PC-9 (cell line): ENCODE data around the gene WSCD1. TPM values are rescaled to one million over a fixed set of nuclear protein-coding genes. Genes with fewer than 3 reads are reported as not detected.

Source experiments
- BruUV-seq: library from RNA; stranded (reverse); fragments of 400-500 nt; replicated peaks from 2 replicates; lab custom pipeline; 2021; lab: Mats Ljungman, UMichigan
- CTCF ChIA-PET: fragments of 300-600 bp; sonication (Branson Sonifier 250); formaldehyde crosslinking; loops from one replicate; lab custom pipeline; 2022; ENCODE audit warnings: antibody characterized with exemption; lab: Charles Lee
- POLR2A ChIA-PET: fragments of 300-600 bp; sonication (Branson Sonifier 250); formaldehyde crosslinking; loops from one replicate; lab custom pipeline; 2022; ENCODE audit warnings: antibody characterized with exemption; ENCODE audit not compliant: unreplicated experiment; lab: Charles Lee
- DNase-seq, 2 experiments: peaks; one replicate each; pipeline versions ENCODE4 v3.0.0 to v3.0.0-alpha.2; 2015 to 2022; ENCODE audit warnings: mixed read lengths in 1 of 2
- H2AFZ ChIP-seq: fragments of 200-600 bp; sonication (generic); 2 replicates; pipeline ENCODE4 v1.8.1; 2017; ENCODE audit warnings: antibody characterized with exemption
- H3F3A ChIP-seq: fragments of 200-600 bp; sonication (generic); 2 replicates; pipeline ENCODE4 v1.8.1; 2017; ENCODE audit warnings: antibody characterized with exemption, mild to moderate bottlenecking, low read depth; ENCODE audit not compliant: insufficient read depth
- H3K27ac ChIP-seq: fragments of 200-600 bp; sonication (generic); 2 replicates; pipeline ENCODE4 v1.6.1; 2016; ENCODE audit warnings: mixed run types
- H3K27me3 ChIP-seq: fragments of 200-600 bp; sonication (generic); 2 replicates; pipeline ENCODE4 v1.6.1; 2016; ENCODE audit warnings: low read depth, mixed run types; ENCODE audit not compliant: insufficient read depth
- H3K36me3 ChIP-seq: fragments of 200-600 bp; sonication (generic); 2 replicates; pipeline ENCODE4 v1.6.1; 2016; ENCODE audit warnings: low read depth, mixed run types
- H3K4me1 ChIP-seq: fragments of 200-600 bp; sonication (generic); replicated peaks from 2 replicates; pipeline ENCODE4 v1.6.1; 2016; ENCODE audit warnings: mixed run types; ENCODE audit not compliant: insufficient read depth
- H3K4me2 ChIP-seq: fragments of 200-600 bp; sonication (generic); 2 replicates; pipeline ENCODE4 v1.6.1; 2017; ENCODE audit warnings: mixed run types
- H3K4me3 ChIP-seq: fragments of 200-600 bp; sonication (generic); 2 replicates; pipeline ENCODE4 v1.6.1; 2016; ENCODE audit warnings: mixed run types
- H3K79me2 ChIP-seq: fragments of 200-600 bp; sonication (generic); 2 replicates; pipeline ENCODE4 v1.6.1; 2017; ENCODE audit warnings: low read depth, mixed run types
- H3K9me2 ChIP-seq: fragments of 200-600 bp; sonication (generic); 2 replicates; pipeline ENCODE4 v1.8.1; 2017; ENCODE audit warnings: mild to moderate bottlenecking; ENCODE audit not compliant: insufficient read depth
- H3K9me3 ChIP-seq: fragments of 200-600 bp; sonication (generic); 2 replicates; pipeline ENCODE4 v1.8.1; 2016; ENCODE audit warnings: low read depth; ENCODE audit not compliant: insufficient read depth
- H4K20me1 ChIP-seq: fragments of 200-600 bp; sonication (generic); 2 replicates; pipeline ENCODE4 v1.8.1; 2017; ENCODE audit not compliant: insufficient read depth
- CTCF ChIP-seq: fragments of 200-600 bp; sonication (generic); conservative IDR thresholded peaks from 2 replicates; pipeline ENCODE4 v1.6.1; 2017; ENCODE audit warnings: mixed run types, antibody characterized with exemption, mild to moderate bottlenecking, moderate library complexity
- EZH2 ChIP-seq: fragments of 200-600 bp; sonication (generic); IDR thresholded peaks from 2 replicates; pipeline ENCODE4 v1.8.0; 2017; ENCODE audit warnings: antibody characterized with exemption, low read depth
- intact Hi-C: fragments of 100-400 bp; cut with micrococcal nuclease; formaldehyde crosslinking; loops from one replicate; pipeline ENCODE4 v1.10.0; 2022; ENCODE audit not compliant: unreplicated experiment
- total RNA-seq: library from RNA; stranded (reverse); gene quantifications from 2 replicates; pipeline ENCODE4 v1.2.3, GENCODE V29; 2021

The WSCD1 gene
- total RNA-seq, 1 experiment from 2014 or later = not detected

DNA sequence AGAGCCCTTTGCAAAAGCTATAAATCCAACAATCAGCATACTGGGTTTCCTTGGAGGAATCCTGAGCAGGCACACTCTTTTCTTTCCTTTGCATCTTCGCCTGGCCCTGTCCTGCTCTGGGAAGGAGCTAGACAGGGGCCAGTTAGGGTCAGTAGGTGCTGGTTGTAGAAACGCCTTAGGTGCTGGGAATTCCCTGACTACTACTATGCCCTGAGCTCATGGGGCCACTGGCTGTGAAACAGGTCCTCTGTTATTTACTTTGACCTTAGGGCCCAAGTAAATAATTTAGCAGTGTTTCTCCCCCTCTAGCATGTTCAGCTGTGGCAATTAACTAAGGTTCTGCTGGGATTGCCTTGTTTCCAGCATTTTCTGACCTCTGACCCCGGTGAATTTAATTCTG, 15.8 kb upstream of the WSCD1 start:
- H3K36me3 ChIP-seq = no peaks in the 10 kb centered on the region
- H3K4me1 ChIP-seq = no peaks in the 10 kb centered on the region
- H3K4me2 ChIP-seq = no peak overlapping the region
- H3K9me2 ChIP-seq = no peaks in the 10 kb centered on the region
- H3F3A ChIP-seq = no peaks in the 10 kb centered on the region
- ChIA-PET POLR2A (no interaction called here), CTCF (interaction anchor here (0.6 kb wide), 1 partner anchor 814 kb away, joined by 4 read pairs; no protein-coding TSS in a partner anchor)
- peaks cover 93% of the 10 kb centered on the region for H3K27me3 ChIP-seq
- H4K20me1 ChIP-seq = no peaks in the 10 kb centered on the region
- no peak overlapping the region for H2AFZ ChIP-seq
- H3K9me3 ChIP-seq = no peaks in the 10 kb centered on the region
- H3K79me2 ChIP-seq = no peaks in the 10 kb centered on the region
- BruUV-seq = no TSS peak
- no peak for DNase-seq
- H3K4me3 ChIP-seq = no peak overlapping the region
- intact Hi-C loops = no loop called here
- TF ChIP-seq CTCF = no peak
- TF ChIP-seq EZH2 = no peak
- no peak overlapping the region for H3K27ac ChIP-seq

GRCh38 chr17:6056104-6056503, 14.1 kb upstream of the WSCD1 start:
- H3K4me2 ChIP-seq = no peak overlapping the region
- POLR2A ChIA-PET = no interaction called here
- H3K27me3 ChIP-seq = peaks cover 98% of the 10 kb centered on the region
- H3K36me3 ChIP-seq = no peaks in the 10 kb centered on the region
- no peak overlapping the region for H2AFZ ChIP-seq
- no peak overlapping the region for H3K4me3 ChIP-seq
- no peak overlapping the region for H3K27ac ChIP-seq
- H4K20me1 ChIP-seq = no peaks in the 10 kb centered on the region
- CTCF ChIA-PET = no interaction called here
- H3K79me2 ChIP-seq = no peaks in the 10 kb centered on the region
- H3K9me2 ChIP-seq = no peaks in the 10 kb centered on the region
- DNase-seq = no peak
- no peaks in the 10 kb centered on the region for H3K4me1 ChIP-seq
- TF ChIP-seq CTCF = no peak
- no peak for TF ChIP-seq EZH2
- intact Hi-C loops = no loop called here
- H3K9me3 ChIP-seq = no peaks in the 10 kb centered on the region
- H3F3A ChIP-seq = no peaks in the 10 kb centered on the region
- BruUV-seq = no TSS peak

DNA sequence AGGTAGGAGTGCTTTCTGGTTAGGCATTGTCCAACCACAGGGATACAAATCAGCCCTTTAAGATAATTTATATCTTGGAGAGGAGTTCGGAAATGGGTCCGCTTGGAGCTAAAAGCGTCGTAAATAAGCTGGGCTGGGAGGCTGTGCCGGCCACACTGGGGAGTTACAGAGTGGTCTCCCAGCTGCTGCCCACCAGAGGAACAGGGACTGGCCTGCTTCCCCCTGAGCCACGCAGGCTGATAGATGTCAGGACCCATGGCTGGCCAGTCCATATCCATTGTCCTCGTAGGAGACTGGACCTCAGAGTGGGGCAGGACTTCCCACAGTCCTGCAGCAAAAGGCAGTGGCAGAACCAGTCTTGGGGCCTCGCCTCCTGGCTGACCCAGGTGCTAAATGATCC, 12.6 kb upstream of the WSCD1 start:
- peaks cover 98% of the 10 kb centered on the region for H3K27me3 ChIP-seq
- BruUV-seq = no TSS peak
- no peaks in the 10 kb centered on the region for H4K20me1 ChIP-seq
- no peak overlapping the region for H3K4me2 ChIP-seq
- no peak for TF ChIP-seq CTCF
- no peak for TF ChIP-seq EZH2
- no peaks in the 10 kb centered on the region for H3F3A ChIP-seq
- no peaks in the 10 kb centered on the region for H3K79me2 ChIP-seq
- no peaks in the 10 kb centered on the region for H3K9me2 ChIP-seq
- intact Hi-C loops = no loop called here
- H2AFZ ChIP-seq = no peak overlapping the region
- no peak overlapping the region for H3K4me3 ChIP-seq
- DNase-seq = no peak
- ChIA-PET CTCF (no interaction called here), POLR2A (no interaction called here)
- H3K4me1 ChIP-seq = no peaks in the 10 kb centered on the region
- H3K27ac ChIP-seq = no peak overlapping the region
- no peaks in the 10 kb centered on the region for H3K36me3 ChIP-seq
- H3K9me3 ChIP-seq = no peaks in the 10 kb centered on the region
